Karpas-422 (cell line): ENCODE measurements around the gene CD14. TPM values are rescaled to one million over a fixed set of nuclear protein-coding genes. Genes with fewer than 3 reads are reported as not detected.
"Not testable (repeated sequence)": the region's sequence is repeated elsewhere in the genome, so short reads cannot be mapped to it uniquely, and the experiment has no call there.

Source experiments
- DNase-seq: peaks from one replicate; pipeline ENCODE4 v3.0.0-alpha.2; 2015
- H2AFZ ChIP-seq: fragments of 200-600 bp; sonication (generic); 2 replicates; pipeline ENCODE4 v1.6.1; 2014; ENCODE audit warnings: antibody characterized with exemption, low read length, mixed read lengths
- H3K27ac ChIP-seq: fragments of 200-600 bp; sonication (generic); 2 replicates; pipeline ENCODE4 v1.5.1; 2014; ENCODE audit warnings: mild to moderate bottlenecking, low read length, moderate library complexity
- H3K27me3 ChIP-seq: fragments of 200-600 bp; sonication (generic); 2 replicates; pipeline ENCODE4 v1.6.1; 2014; ENCODE audit warnings: low read length, mixed read lengths
- H3K36me3 ChIP-seq: fragments of 200-600 bp; sonication (generic); 2 replicates; pipeline ENCODE4 v1.6.1; 2014; ENCODE audit warnings: low read length, mixed read lengths; ENCODE audit not compliant: insufficient read depth
- H3K4me1 ChIP-seq: fragments of 200-600 bp; sonication (generic); 2 replicates; pipeline ENCODE4 v1.6.1; 2014; ENCODE audit warnings: mild to moderate bottlenecking, low read length, mixed read lengths
- H3K4me2 ChIP-seq: fragments of 200-600 bp; sonication (generic); 2 replicates; pipeline ENCODE4 v1.6.1; 2014; ENCODE audit warnings: low read length, low read depth, mild to moderate bottlenecking; ENCODE audit not compliant: poor library complexity, severe bottlenecking
- H3K4me3 ChIP-seq: fragments of 200-600 bp; sonication (generic); 2 replicates; pipeline ENCODE4 v1.5.1; 2014; ENCODE audit warnings: mild to moderate bottlenecking, antibody characterized with exemption, low read length, mixed read lengths
- H3K79me2 ChIP-seq: fragments of 200-600 bp; sonication (generic); 2 replicates; pipeline ENCODE4 v1.6.1; 2014; ENCODE audit warnings: mild to moderate bottlenecking, low read length, mixed read lengths
- H3K9ac ChIP-seq: fragments of 200-600 bp; sonication (generic); 2 replicates; pipeline ENCODE4 v1.6.0; 2014; ENCODE audit warnings: low read length
- H3K9me2 ChIP-seq: fragments of 200-600 bp; sonication (generic), shearing (Covaris generic); replicated peaks from 2 replicates; pipeline ENCODE4 v1.6.0; 2014; ENCODE audit warnings: mild to moderate bottlenecking, low read length, moderate library complexity; ENCODE audit not compliant: insufficient read depth
- H3K9me3 ChIP-seq: fragments of 300-700, 200-600 bp; sonication (generic); 2 replicates; pipeline ENCODE4 v1.6.1; 2014; ENCODE audit warnings: low read length, mixed read lengths
- H4K20me1 ChIP-seq: fragments of 200-600 bp; sonication (generic); 2 replicates; pipeline ENCODE4 v1.6.1; 2014; ENCODE audit warnings: mild to moderate bottlenecking, antibody characterized with exemption, low read length, low read depth; ENCODE audit not compliant: insufficient read depth
- total RNA-seq: library from RNA; depleted of rRNA; stranded (reverse); fragments of >200 nt; shearing (Covaris generic); gene quantifications from 2 replicates; pipeline ENCODE4 v1.2.3, GENCODE V29; 2014; ENCODE audit warnings: low replicate concordance

CD14 gene
- total RNA-seq, 1 experiment from 2014 or later, result not detected

DNA sequence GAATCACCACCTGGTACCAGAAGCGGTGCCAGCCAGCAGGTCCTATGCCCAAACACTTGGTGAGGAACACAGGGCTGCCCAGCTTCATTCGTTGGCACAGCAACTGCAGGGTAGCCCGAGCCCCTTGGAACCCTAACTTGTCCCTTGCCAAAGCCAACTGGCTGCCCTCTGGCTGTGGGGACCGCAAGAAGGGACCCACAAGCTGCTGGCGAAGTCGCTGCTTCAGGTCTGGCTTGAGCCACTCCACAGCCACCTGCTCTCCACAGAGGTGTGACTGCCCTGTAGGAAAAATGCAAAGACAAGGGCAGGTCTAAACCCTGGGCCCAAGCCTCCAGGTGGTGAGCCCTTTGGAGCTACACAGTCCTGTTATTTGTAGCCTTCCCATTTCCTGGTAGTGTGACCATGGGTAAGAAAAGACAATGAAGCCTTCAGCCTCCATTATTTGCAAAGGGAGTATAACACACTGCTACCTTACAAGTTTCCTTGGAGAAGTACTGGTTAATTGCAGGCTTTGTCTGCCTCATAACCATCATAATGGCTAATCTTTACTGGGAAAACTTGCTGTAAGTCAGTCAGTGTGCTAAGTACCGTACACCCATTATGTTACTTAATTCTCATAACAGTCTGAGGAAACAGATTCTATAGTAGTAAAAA, 38.6 kb upstream of the CD14 start:
- Histone ChIP-seq H3K27ac (no peak overlapping the region), H3K9ac (no peak overlapping the region), H3K4me1 (peaks cover 4% of the 10 kb centered on the region), H3K9me2 (no peaks in the 10 kb centered on the region), H3K36me3 (peaks cover 45% of the 10 kb centered on the region), H3K4me2 (no peak overlapping the region), H3K9me3 (no peaks in the 10 kb centered on the region), H4K20me1 (peaks cover 4% of the 10 kb centered on the region; the same call in 1 of the 2 replicates), H3K27me3 (no peaks in the 10 kb centered on the region), H2AFZ (no peak overlapping the region), H3K79me2 (peaks cover 27% of the 10 kb centered on the region), H3K4me3 (no peak overlapping the region)
- no peak for DNase-seq

DNA sequence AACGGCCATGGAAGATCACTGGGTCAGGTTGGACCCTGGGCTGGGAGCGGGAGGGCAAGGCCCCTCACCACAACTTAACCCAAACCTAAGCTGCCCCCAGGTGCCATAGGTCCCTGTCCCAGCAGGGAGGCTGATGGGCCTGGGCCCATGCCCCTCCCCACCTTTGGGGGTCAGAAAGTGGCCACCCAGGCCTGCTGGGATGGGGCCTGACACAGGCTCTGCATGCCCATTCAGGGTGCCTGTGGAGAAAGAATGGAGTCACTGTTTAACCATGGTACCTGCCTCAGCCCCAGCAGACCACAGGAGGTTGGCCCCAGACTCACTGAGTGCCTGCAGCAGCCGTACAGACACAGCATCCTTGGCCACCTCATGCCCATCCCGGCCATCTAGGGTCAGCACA, 38.1 kb upstream of the CD14 start:
- not testable (repeated sequence) for H3K9me2 ChIP-seq, H3K27me3 ChIP-seq, H3K4me1 ChIP-seq, H3K9me3 ChIP-seq, DNase-seq, H4K20me1 ChIP-seq, H3K9ac ChIP-seq, H3K4me3 ChIP-seq, H3K27ac ChIP-seq, H2AFZ ChIP-seq, H3K4me2 ChIP-seq
- Histone ChIP-seq H3K36me3 (peaks cover 49% of the 10 kb centered on the region), H3K79me2 (peaks cover 33% of the 10 kb centered on the region)

DNA sequence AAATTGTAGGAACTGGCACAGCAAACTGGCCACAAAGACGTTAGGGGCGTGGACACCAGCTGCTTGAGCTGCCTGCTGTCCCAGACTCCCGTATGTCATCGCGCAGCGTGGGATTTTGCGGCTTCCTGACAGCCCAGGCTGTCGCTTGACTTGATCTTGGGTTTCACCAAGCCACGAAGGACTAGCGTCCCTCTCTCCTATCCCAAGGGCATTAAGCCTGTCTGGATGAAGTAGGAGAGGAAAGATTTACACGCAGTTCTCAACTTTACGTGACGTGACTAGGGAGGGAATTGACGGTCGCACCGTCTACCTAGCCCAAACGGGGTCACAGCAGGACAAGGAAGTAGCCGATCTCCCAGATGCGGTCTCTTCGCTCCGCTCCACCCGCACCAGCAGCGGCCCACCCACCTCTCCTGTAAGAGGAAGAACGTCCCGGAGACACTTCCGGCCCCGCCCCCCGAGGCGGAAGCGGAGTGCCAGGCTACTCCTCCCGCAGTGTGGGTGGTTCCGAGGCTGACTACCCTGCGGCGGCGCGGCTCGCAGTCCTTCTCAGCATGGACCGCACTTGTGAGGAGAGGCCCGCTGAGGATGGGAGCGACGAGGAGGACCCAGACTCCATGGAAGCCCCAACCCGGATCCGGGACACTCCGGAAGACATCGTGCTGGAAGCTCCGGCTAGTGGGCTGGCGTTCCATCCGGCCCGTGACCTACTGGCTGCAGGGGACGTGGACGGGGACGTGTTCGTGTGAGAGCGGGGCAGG, 31.6 kb upstream of the CD14 start, which contains the start of gene WDR55:
WDR55 (plus strand) TSS at position 546 of the 761 bp plus-strand sequence; CDS start at position 555, 9 bp downstream.
- H3K4me1 ChIP-seq, result peaks cover 22% of the 10 kb centered on the region
- H4K20me1 ChIP-seq, result peaks cover 7% of the 10 kb centered on the region; the same call in 1 of the 2 replicates
- peaks cover 44% of the 10 kb centered on the region for H3K79me2 ChIP-seq
- H2AFZ ChIP-seq, result peak within 1 kb of the TSS; percentile 69; the same call in 1 of the 2 replicates
- no peak within 1 kb of the TSS for H3K27ac ChIP-seq
- H3K9me3 ChIP-seq, result no peaks in the 10 kb centered on the region
- H3K27me3 ChIP-seq, result no peaks in the 10 kb centered on the region
- H3K4me2 ChIP-seq, result peak within 1 kb of the TSS; percentile 74
- H3K36me3 ChIP-seq, result peaks cover 55% of the 10 kb centered on the region
- H3K9ac ChIP-seq, result peak within 1 kb of the TSS; percentile 88
- H3K9me2 ChIP-seq, result no peaks in the 10 kb centered on the region
- DNase-seq, result peak; percentile 97
- peak within 1 kb of the TSS; percentile 81 for H3K4me3 ChIP-seq

DNA sequence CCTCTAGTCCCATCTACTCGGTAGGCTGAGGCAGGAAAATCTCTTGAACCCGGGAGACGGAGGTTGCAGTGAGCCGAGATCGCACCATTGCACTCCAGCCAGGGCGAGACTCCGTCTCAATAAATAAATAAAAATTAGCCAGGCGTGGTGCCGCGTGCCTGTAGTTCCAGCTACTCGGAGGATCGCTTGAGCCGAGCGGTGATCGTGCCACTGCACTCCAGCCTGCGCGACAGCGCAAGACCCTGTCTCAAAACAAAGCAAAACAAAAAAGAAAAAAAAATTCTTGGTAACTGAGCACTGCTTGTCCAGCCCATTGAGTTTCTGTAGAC, 31.0 kb upstream of the CD14 start:
- peak overlapping the region; percentile 74 for H3K4me2 ChIP-seq
- no peak for DNase-seq
- H4K20me1 ChIP-seq, result peaks cover 7% of the 10 kb centered on the region; the same call in 1 of the 2 replicates
- peaks cover 55% of the 10 kb centered on the region for H3K36me3 ChIP-seq
- H3K4me1 ChIP-seq, result peaks cover 22% of the 10 kb centered on the region
- no peak overlapping the region for H3K27ac ChIP-seq
- no peaks in the 10 kb centered on the region for H3K9me2 ChIP-seq
- no peaks in the 10 kb centered on the region for H3K27me3 ChIP-seq
- H3K79me2 ChIP-seq, result peaks cover 43% of the 10 kb centered on the region
- H3K9me3 ChIP-seq, result no peaks in the 10 kb centered on the region
- H2AFZ ChIP-seq, result no peak overlapping the region
- peak overlapping the region; percentile 88 for H3K9ac ChIP-seq
- peak overlapping the region; percentile 81 for H3K4me3 ChIP-seq

DNA sequence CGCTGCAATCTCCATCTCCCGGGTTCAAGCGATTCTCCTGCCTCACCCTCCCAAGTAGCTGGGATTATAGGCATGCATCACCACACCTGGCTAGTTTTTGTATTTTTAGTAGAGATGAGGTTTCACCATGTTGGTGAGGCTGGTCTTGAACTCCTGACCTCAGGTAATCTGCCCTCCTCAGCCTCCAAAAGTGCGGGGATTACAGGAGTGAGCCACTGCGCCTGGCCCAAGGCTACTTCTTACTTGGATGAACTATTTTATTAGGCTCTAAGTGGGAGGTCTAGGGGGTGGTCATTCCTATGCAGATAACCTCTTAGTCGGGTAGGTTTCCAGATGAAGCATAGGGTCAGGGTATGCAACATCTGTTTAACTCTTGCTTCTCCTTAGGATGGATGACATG, 27.4 kb upstream of the CD14 start:
- not testable (repeated sequence) for H3K4me1 ChIP-seq, H3K9me3 ChIP-seq, H3K79me2 ChIP-seq, H2AFZ ChIP-seq, H3K9ac ChIP-seq, H3K4me2 ChIP-seq, H3K9me2 ChIP-seq, H3K4me3 ChIP-seq, H4K20me1 ChIP-seq, H3K27me3 ChIP-seq, DNase-seq, H3K27ac ChIP-seq
- H3K36me3 ChIP-seq, result peaks cover 49% of the 10 kb centered on the region

DNA sequence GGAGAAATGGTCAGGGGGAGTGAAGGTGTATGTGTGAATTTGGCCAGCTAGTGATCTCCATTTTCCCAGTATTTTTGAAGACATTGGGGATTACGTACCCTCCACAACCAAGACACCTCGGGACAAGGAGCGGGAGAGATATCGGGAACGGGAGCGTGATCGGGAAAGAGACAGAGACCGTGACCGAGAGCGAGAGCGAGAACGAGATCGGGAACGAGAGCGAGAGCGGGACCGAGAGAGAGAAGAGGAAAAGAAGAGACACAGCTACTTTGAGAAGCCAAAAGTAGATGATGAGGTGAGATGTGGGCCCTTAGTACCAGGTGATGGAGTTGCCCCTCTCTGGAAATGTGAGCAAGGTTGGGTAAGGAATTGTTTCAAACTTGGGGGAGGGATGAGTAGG, 25.9 kb upstream of the CD14 start:
- DNase-seq, result no peak
- Histone ChIP-seq H3K4me1 (peaks cover under 1% of the 10 kb centered on the region), H3K9me2 (no peaks in the 10 kb centered on the region), H3K79me2 (no peaks in the 10 kb centered on the region), H4K20me1 (no peaks in the 10 kb centered on the region), H3K4me3 (no peak overlapping the region), H2AFZ (no peak overlapping the region), H3K4me2 (no peak overlapping the region), H3K27ac (no peak overlapping the region), H3K9me3 (no peaks in the 10 kb centered on the region), H3K9ac (no peak overlapping the region), H3K27me3 (no peaks in the 10 kb centered on the region), H3K36me3 (peaks cover 61% of the 10 kb centered on the region)

DNA sequence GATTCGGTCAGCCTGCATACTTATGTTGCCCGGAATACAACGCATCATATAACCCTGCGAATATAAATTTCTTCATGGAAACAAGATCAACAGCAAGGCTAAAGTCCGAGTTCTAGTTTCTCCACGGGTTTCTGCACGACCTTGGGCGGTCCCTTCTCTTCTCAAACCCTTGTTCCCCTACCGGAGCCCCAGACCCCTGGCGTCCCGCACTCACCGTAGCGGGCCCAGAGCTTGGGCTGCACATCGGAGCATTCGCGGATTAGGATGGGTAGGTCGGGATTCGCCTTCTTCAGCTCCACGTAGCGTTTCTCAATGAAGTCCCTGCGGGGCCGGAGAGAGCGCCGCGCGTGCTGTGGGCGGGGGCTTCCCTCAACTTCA, 14.1 kb upstream of the CD14 start:
- Histone ChIP-seq H3K79me2 (peaks cover 57% of the 10 kb centered on the region), H3K36me3 (peaks cover 21% of the 10 kb centered on the region; the same call in 1 of the 2 replicates), H3K4me1 (peaks cover 19% of the 10 kb centered on the region), H3K27me3 (no peaks in the 10 kb centered on the region), H3K27ac (no peak overlapping the region), H3K9ac (peak overlapping the region; percentile 90), H3K9me3 (no peaks in the 10 kb centered on the region), H3K4me3 (peak overlapping the region; percentile 95), H3K4me2 (peak overlapping the region; percentile 83), H2AFZ (peak overlapping the region; percentile 78), H4K20me1 (no peaks in the 10 kb centered on the region; the same call in 1 of the 2 replicates), H3K9me2 (no peaks in the 10 kb centered on the region)
- no peak for DNase-seq

DNA sequence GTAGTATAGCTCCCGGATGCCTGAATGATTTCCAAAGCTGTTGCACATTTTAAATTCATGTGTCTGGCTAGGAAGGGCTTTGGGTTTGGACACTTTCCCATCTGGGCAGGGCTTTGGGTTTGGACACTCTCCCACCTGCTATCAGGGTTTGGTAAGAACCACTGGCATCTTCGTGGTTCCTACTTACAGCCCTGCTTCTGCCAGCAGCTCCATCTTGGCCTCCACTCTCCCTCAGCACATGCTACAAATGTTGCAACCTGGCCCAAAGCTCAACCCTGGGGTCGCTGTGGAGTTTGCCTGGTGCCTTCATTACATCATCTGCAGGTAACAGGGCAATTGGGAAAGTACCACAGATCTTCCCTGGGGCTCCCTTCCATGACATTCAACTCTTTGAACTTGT, 9.7 kb upstream of the CD14 start:
- Histone ChIP-seq H3K4me1 (peaks cover 29% of the 10 kb centered on the region), H3K27me3 (no peaks in the 10 kb centered on the region), H3K9me2 (no peaks in the 10 kb centered on the region), H3K79me2 (peaks cover 56% of the 10 kb centered on the region), H3K27ac (no peak overlapping the region), H3K9me3 (no peaks in the 10 kb centered on the region), H2AFZ (no peak overlapping the region), H3K4me2 (no peak overlapping the region), H4K20me1 (no peaks in the 10 kb centered on the region), H3K9ac (no peak overlapping the region), H3K4me3 (no peak overlapping the region), H3K36me3 (no peaks in the 10 kb centered on the region; the same call in 1 of the 2 replicates)
- DNase-seq, result peak; percentile 35
